ENCODE measurements around the gene MLH3. TPM values are rescaled to one million over a fixed set of nuclear protein-coding genes. Genes with fewer than 3 reads are reported as not detected.

The MLH3 gene
- total RNA-seq, 6 donors from 2014 or later, result 15.9 to 87.0 (median 24.5) TPM

DNA sequence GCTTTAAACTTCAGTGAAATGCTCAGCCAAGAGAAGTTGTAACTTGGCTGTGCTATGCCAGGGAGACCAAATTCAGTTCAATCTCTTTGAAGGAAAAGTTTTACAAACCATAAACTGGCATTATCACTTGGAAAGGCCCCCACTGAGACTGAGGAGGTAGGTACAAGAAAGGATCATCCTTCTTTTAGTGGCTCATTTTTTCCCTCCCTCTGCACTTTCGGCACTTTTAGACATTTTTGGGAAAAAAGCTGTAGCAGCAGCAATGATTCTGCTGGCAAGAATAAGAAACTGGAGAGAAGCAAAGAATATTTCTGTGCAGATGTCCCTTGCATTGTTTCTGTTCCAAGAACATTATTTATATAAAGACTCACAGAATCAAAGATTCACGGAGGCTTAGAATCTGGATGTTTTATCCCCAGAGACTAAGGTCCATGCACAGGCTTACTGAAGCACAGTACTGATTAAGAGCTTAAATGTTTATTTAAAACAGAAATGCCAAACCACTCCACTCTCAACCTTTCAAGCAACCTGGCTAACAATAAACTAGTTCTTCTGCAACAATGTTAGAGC is 30.5 kb upstream of the MLH3 start:
- no peak for DNase-seq
- TF ChIP-seq EP300 (IDR thresholded peaks at IDR 0.05), result no peak
- TF ChIP-seq, protein P1, sequence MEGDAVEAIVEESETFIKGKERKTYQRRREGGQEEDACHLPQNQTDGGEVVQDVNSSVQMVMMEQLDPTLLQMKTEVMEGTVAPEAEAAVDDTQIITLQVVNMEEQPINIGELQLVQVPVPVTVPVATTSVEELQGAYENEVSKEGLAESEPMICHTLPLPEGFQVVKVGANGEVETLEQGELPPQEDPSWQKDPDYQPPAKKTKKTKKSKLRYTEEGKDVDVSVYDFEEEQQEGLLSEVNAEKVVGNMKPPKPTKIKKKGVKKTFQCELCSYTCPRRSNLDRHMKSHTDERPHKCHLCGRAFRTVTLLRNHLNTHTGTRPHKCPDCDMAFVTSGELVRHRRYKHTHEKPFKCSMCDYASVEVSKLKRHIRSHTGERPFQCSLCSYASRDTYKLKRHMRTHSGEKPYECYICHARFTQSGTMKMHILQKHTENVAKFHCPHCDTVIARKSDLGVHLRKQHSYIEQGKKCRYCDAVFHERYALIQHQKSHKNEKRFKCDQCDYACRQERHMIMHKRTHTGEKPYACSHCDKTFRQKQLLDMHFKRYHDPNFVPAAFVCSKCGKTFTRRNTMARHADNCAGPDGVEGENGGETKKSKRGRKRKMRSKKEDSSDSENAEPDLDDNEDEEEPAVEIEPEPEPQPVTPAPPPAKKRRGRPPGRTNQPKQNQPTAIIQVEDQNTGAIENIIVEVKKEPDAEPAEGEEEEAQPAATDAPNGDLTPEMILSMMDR (IDR thresholded peaks at IDR 0.05), result no peak
- TF ChIP-seq POLR2A (IDR thresholded peaks at IDR 0.05), result no peak
- no peak for TF ChIP-seq POLR2AphosphoS5 (IDR thresholded peaks at IDR 0.05)
- no peak for ATAC-seq (ENCODE audit: low FRiP score in 2 of 2)
- H3K4me1 ChIP-seq, result no peaks in the 10 kb centered on the region
- 68 to 73% methylated on average over 2 of the region's 2 CpGs for WGBS, 2 donors
- no peak overlapping the region for H3K4me3 ChIP-seq
- no peaks in the 10 kb centered on the region for H3K27me3 ChIP-seq
- no peaks in the 10 kb centered on the region for H3K9me3 ChIP-seq
- peaks cover 14 to 54% (median 42%) of the 10 kb centered on the region in 4 donors for H3K36me3 ChIP-seq
- H3K27ac ChIP-seq, result no peak overlapping the region

GRCh38 chr14:75079521-75079920 is 28.3 kb upstream of the MLH3 start:
- peaks cover 0 to 32% (median 22%) of the 10 kb centered on the region in 4 donors for H3K36me3 ChIP-seq
- H3K4me1 ChIP-seq, result no peaks in the 10 kb centered on the region
- no peak overlapping the region for H3K4me3 ChIP-seq
- no peaks in the 10 kb centered on the region for H3K27me3 ChIP-seq
- TF ChIP-seq POLR2AphosphoS5 (IDR thresholded peaks at IDR 0.05) (no peak), EP300 (IDR thresholded peaks at IDR 0.05) (no peak), POLR2A (IDR thresholded peaks at IDR 0.05) (no peak)
- TF ChIP-seq, protein P1 (IDR thresholded peaks at IDR 0.05), result no peak
- 43 to 67% methylated on average over 4 of the region's 4 CpGs for WGBS, 2 donors
- H3K9me3 ChIP-seq, result no peaks in the 10 kb centered on the region
- no peak for DNase-seq
- peak overlapping the region in 1 of 4 donors; percentile 20 for H3K27ac ChIP-seq
- no peak for ATAC-seq (ENCODE audit: low FRiP score in 2 of 2)

- H3K36me3 ChIP-seq, result peaks cover 0 to 15% (median 8%) of the 10 kb centered on the region in 4 donors
- no peak for TF ChIP-seq POLR2AphosphoS5 (IDR thresholded peaks at IDR 0.05)
- no peak for TF ChIP-seq POLR2A (IDR thresholded peaks at IDR 0.05)
- TF ChIP-seq, protein P1 (IDR thresholded peaks at IDR 0.05), result no peak
- no peak for TF ChIP-seq EP300 (IDR thresholded peaks at IDR 0.05)
- no peaks in the 10 kb centered on the region for H3K27me3 ChIP-seq
- DNase-seq (no peak), ATAC-seq (ENCODE audit: low FRiP score in 2 of 2) (no peak)
- H3K4me3 ChIP-seq, result no peak overlapping the region
- no peaks in the 10 kb centered on the region for H3K4me1 ChIP-seq
- H3K9me3 ChIP-seq, result no peaks in the 10 kb centered on the region
- no peak overlapping the region for H3K27ac ChIP-seq
Measured at GRCh38 chr14:75077794-75078193, 26.5 kb upstream of the MLH3 start.

DNA sequence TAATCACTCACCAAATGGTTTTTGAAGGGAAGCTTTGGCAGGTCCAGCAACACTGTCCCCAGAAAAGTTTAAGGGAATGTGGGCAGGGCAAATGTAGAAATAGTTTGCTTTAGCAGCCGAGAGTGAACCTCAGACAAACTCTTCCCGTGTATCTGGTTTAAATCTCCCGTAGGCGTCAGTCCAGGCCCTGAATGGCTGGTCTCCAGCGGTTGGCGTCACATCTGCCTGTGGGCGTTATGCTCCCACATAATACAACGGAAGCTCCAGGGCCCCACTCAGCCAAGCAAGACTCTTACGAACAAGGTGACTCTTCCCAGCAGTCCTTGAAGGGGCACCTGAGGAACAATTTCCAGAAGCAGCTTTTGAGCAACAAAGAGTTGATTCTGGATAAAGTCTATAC is 19.1 kb upstream of the MLH3 start:
- Histone ChIP-seq H3K27me3 (no peaks in the 10 kb centered on the region), H3K4me3 (peak overlapping the region in 3 of 4 donors; percentile 50 to 58 (median 50)), H3K4me1 (peaks cover 19 to 35% (median 23%) of the 10 kb centered on the region in 4 donors), H3K27ac (peak overlapping the region; percentile 83 to 90 (median 90)), H3K36me3 (no peaks in the 10 kb centered on the region), H3K9me3 (no peaks in the 10 kb centered on the region)
- TF ChIP-seq POLR2A (IDR thresholded peaks at IDR 0.05), result no peak
- TF ChIP-seq, protein P1 (IDR thresholded peaks at IDR 0.05), result no peak
- ATAC-seq (ENCODE audit: low FRiP score in 2 of 2) (no peak), DNase-seq (no peak)
- WGBS, 2 donors, result 64 to 72% methylated on average over 8 to 9 of the region's 9 CpGs

- no peaks in the 10 kb centered on the region for H3K36me3 ChIP-seq
- no peak for DNase-seq
- peak in 1 of 2 donors; percentile 73 for ATAC-seq (ENCODE audit: low FRiP score in 2 of 2)
- 55% methylated on average over 12 of the region's 12 CpGs; no CpG with 5 or more reads in 1 of the 2 donors for WGBS, 2 donors
- peaks cover 19 to 35% (median 23%) of the 10 kb centered on the region in 4 donors for H3K4me1 ChIP-seq
- H3K4me3 ChIP-seq, result peak overlapping the region in 3 of 4 donors; percentile 50 to 58 (median 50)
- TF ChIP-seq POLR2A (IDR thresholded peaks at IDR 0.05), result peak in 1 of 4 donors; percentile 28
- TF ChIP-seq, protein P1 (IDR thresholded peaks at IDR 0.05), result no peak
- peak overlapping the region; percentile 83 to 90 (median 90) for H3K27ac ChIP-seq
- no peaks in the 10 kb centered on the region for H3K9me3 ChIP-seq
- H3K27me3 ChIP-seq, result no peaks in the 10 kb centered on the region
Measured at GRCh38 chr14:75069811-75070145, 18.5 kb upstream of the MLH3 start.

All from upper lobe of left lung (tissue), 6 donors.